Neutrophil (primary cell): ENCODE measurements around the gene IGDCC3.

Source experiments
- H3K27ac ChIP-seq: fragments of 200-600 bp; sonication (generic); 2 replicates; pipeline ENCODE4 v1.5.1; 2016; ENCODE audit warnings: mild to moderate bottlenecking, moderate library complexity
- H3K27me3 ChIP-seq: fragments of 200-600 bp; sonication (generic); 2 replicates; pipeline ENCODE4 v1.6.0; 2016; ENCODE audit warnings: mild to moderate bottlenecking
- H3K36me3 ChIP-seq: fragments of 200-600 bp; sonication (generic); 2 replicates; pipeline ENCODE4 v1.5.1; 2017
- H3K4me1 ChIP-seq, 2 experiments: fragments of 200-600 bp in 1 of 2; sonication (generic) in 1 of 2; 1 replicate in 1 of 2; 2 replicates in 1 of 2; pipeline versions ENCODE4 v1.5.1 to v1.6.1; 2013 to 2016; ENCODE audit warnings: low read depth in 1 of 2, low read length in 1 of 2, mild to moderate bottlenecking in 1 of 2, moderate library complexity in 1 of 2; ENCODE audit not compliant: control insufficient read depth in 1 of 2, insufficient read depth in 1 of 2
- H3K4me3 ChIP-seq, 2 experiments: fragments of 200-600 bp in 1 of 2; sonication (generic) in 1 of 2; 1 replicate in 1 of 2; 2 replicates in 1 of 2; pipeline ENCODE4 v1.5.1; 2013 to 2016; ENCODE audit warnings: low read depth in 1 of 2, low read length in 1 of 2, mild to moderate bottlenecking in 1 of 2, moderate library complexity in 1 of 2
- H3K9me3 ChIP-seq: fragments of 200-600 bp; sonication (generic); 2 replicates; pipeline ENCODE4 v1.5.1; 2016
- CTCF ChIP-seq: fragments of 200-600 bp; sonication (generic); IDR thresholded peaks from 2 replicates; pipeline ENCODE4 v1.5.1; 2016; ENCODE audit warnings: antibody characterized with exemption

Gene IGDCC3

GRCh38 chr15:65329288-65329983 is 48.4 kb downstream of the IGDCC3 start:
- H3K4me1 ChIP-seq: no peaks in the 10 kb centered on the region
- H3K9me3 ChIP-seq: no peaks in the 10 kb centered on the region
- H3K36me3 ChIP-seq: no peaks in the 10 kb centered on the region
- H3K27ac ChIP-seq: no peak overlapping the region
- peaks cover 39% of the 10 kb centered on the region for H3K27me3 ChIP-seq
- no peak for TF ChIP-seq CTCF
- no peak overlapping the region for H3K4me3 ChIP-seq

GRCh38 chr15:65328506-65329287 is 49.1 kb downstream of the IGDCC3 start:
- Histone ChIP-seq H3K36me3 (no peaks in the 10 kb centered on the region), H3K9me3 (no peaks in the 10 kb centered on the region), H3K4me1 (no peaks in the 10 kb centered on the region), H3K27me3 (peaks cover 39% of the 10 kb centered on the region), H3K4me3 (no peak overlapping the region), H3K27ac (no peak overlapping the region)
- no peak for TF ChIP-seq CTCF

GRCh38 chr15:65327651-65328393 is 50.0 kb downstream of the IGDCC3 start:
- Histone ChIP-seq H3K9me3 (no peaks in the 10 kb centered on the region), H3K4me1 (no peaks in the 10 kb centered on the region), H3K27me3 (peaks cover 44% of the 10 kb centered on the region), H3K36me3 (no peaks in the 10 kb centered on the region), H3K27ac (no peak overlapping the region), H3K4me3 (no peak overlapping the region)
- no peak for TF ChIP-seq CTCF

- no peaks in the 10 kb centered on the region for H3K36me3 ChIP-seq
- H3K4me3 ChIP-seq: no peak overlapping the region
- no peaks in the 10 kb centered on the region for H3K4me1 ChIP-seq
- no peak overlapping the region for H3K27ac ChIP-seq
- no peak for TF ChIP-seq CTCF
- peaks cover 54% of the 10 kb centered on the region for H3K27me3 ChIP-seq
- H3K9me3 ChIP-seq: no peaks in the 10 kb centered on the region
Observed at GRCh38 chr15:65326818-65327217, 51.0 kb downstream of the IGDCC3 start.

- TF ChIP-seq CTCF: no peak
- no peaks in the 10 kb centered on the region for H3K36me3 ChIP-seq
- no peaks in the 10 kb centered on the region for H3K4me1 ChIP-seq
- H3K9me3 ChIP-seq: no peaks in the 10 kb centered on the region
- peaks cover 61% of the 10 kb centered on the region for H3K27me3 ChIP-seq
- H3K27ac ChIP-seq: no peak overlapping the region
- no peak overlapping the region for H3K4me3 ChIP-seq
Observed at GRCh38 chr15:65326117-65326526, 51.7 kb downstream of the IGDCC3 start.
